GM12878 (cell line): ENCODE results near the gene DRAP1. TPM values are rescaled to one million over a fixed set of nuclear protein-coding genes. Genes with fewer than 3 reads are reported as not detected.

Source experiments
- E2F4 ChIP-seq: IDR thresholded peaks from 2 replicates; pipeline ENCODE4 v1.6.1; 2012; ENCODE audit warnings: low read depth, low read length, improper control_type of control experiment
- EP300 ChIP-seq, 2 experiments: fragments of 150-350 bp in 1 of 2; IDR thresholded peaks; 2 replicates each; pipeline ENCODE4 v1.6.1; 2011 to 2012; ENCODE audit warnings: low read depth in 2 of 2, low read length in 2 of 2, borderline replicate concordance in 1 of 2, improper control_type of control experiment in 1 of 2, inconsistent platforms in 1 of 2; ENCODE audit not compliant: control insufficient read depth in 1 of 2
- ETV6 ChIP-seq, 2 experiments: fragments of 450-650 bp in 1 of 2; IDR thresholded peaks in 1 of 2; conservative IDR thresholded peaks in 1 of 2; 2 replicates each; pipeline ENCODE4 v1.6.1; 2014; ENCODE audit warnings: antibody characterized with exemption in 1 of 2, borderline replicate concordance in 1 of 2, low read depth in 1 of 2, mild to moderate bottlenecking in 1 of 2, moderate library complexity in 1 of 2
- FOXM1 ChIP-seq: IDR thresholded peaks from 2 replicates; pipeline ENCODE4 v1.6.1; 2012; ENCODE audit warnings: low read depth, mild to moderate bottlenecking, inconsistent platforms, low read length, moderate library complexity
- HCFC1 ChIP-seq: fragments of 150-350 bp; IDR thresholded peaks from 2 replicates; pipeline ENCODE4 v1.6.1; 2014; ENCODE audit warnings: low read length
- HDAC6 ChIP-seq: fragments of 200-600 bp; sonication (generic); IDR thresholded peaks from one replicate; pipeline ENCODE4 v1.8.0; 2017; ENCODE audit warnings: antibody characterized with exemption; ENCODE audit not compliant: unreplicated experiment
- LARP7 ChIP-seq: fragments of 450-650 bp; IDR thresholded peaks from 2 replicates; pipeline ENCODE4 v1.6.1; 2017; ENCODE audit warnings: mild to moderate bottlenecking
- MTA2 ChIP-seq: fragments of 450-650 bp; IDR thresholded peaks from 2 replicates; pipeline ENCODE4 v1.6.1; 2016; ENCODE audit warnings: low read depth, mild to moderate bottlenecking, moderate library complexity
- MXI1 ChIP-seq: fragments of 150-350 bp; IDR thresholded peaks from 2 replicates; pipeline ENCODE4 v1.6.1; 2011; ENCODE audit warnings: low read depth, mild to moderate bottlenecking, inconsistent platforms, low read length, improper control_type of control experiment
- MYB ChIP-seq: fragments of 150-350 bp; IDR thresholded peaks from 2 replicates; pipeline ENCODE4 v1.6.1; 2014; ENCODE audit warnings: mild to moderate bottlenecking, low read depth, low read length, borderline replicate concordance
- RFX5 ChIP-seq: IDR thresholded peaks from 2 replicates; pipeline ENCODE4 v1.6.1; 2011; ENCODE audit warnings: low read depth, low read length, improper control_type of control experiment
- TCF12 ChIP-seq: IDR thresholded peaks from 2 replicates; pipeline ENCODE4 v1.6.1; 2011; ENCODE audit warnings: low read depth, mild to moderate bottlenecking, low read length
- ZNF384 ChIP-seq: IDR thresholded peaks from 2 replicates; pipeline ENCODE4 v1.6.1; 2012; ENCODE audit warnings: low read depth, mild to moderate bottlenecking, low read length, improper control_type of control experiment, borderline replicate concordance
- ZNF622 ChIP-seq: fragments of 450-650 bp; IDR thresholded peaks from 2 replicates; pipeline ENCODE4 v1.6.1; 2017; ENCODE audit warnings: mild to moderate bottlenecking, inconsistent platforms
- polyA plus RNA-seq, 11 experiments: library from polyadenylated mRNA; depleted of rRNA in 4 of 11; unstranded in 6 of 11; stranded (reverse) in 5 of 11; fragments of >200 nt; fragmentation: Nextera tagmentation in 4 of 11; fragmentation: Illumina TruSeq in 1 of 11; extraction: Ambion mirVana in 4 of 11; extraction: Trizol in 1 of 11; gene quantifications; 1 replicate in 1 of 11; 2 replicates in 10 of 11; pipeline versions ENCODE4 v1.2.1 to v1.2.3, GENCODE V29; 2011 to 2016; ENCODE audit warnings: inconsistent platforms in 2 of 11, missing spikeins in 2 of 11, low read depth in 1 of 11
- total RNA-seq, 4 experiments: library from RNA; depleted of rRNA in 3 of 4; stranded (reverse); fragments of >200 nt in 3 of 4; fragmentation: Illumina TruSeq in 1 of 4; extraction: Trizol in 1 of 4; gene quantifications; 2 replicates each; pipeline versions ENCODE4 v1.2.1 to v1.2.3, GENCODE V29; 2013 to 2021
- TF ChIP-seq, protein P1 (sequence below): IDR thresholded peaks from 2 replicates; pipeline ENCODE4 v1.6.1; 2012; ENCODE audit warnings: low read length, inconsistent platforms
- TF ChIP-seq, protein P2 (sequence below): fragments of 450-650 bp; IDR thresholded peaks from 2 replicates; pipeline ENCODE4 v1.6.1; 2016; ENCODE audit warnings: mild to moderate bottlenecking
- TF ChIP-seq, protein P3 (sequence below): fragments of 450-650 bp; IDR thresholded peaks from 2 replicates; pipeline ENCODE4 v1.6.1; 2017; ENCODE audit warnings: borderline replicate concordance
- TF ChIP-seq, protein P4 (sequence below): fragments of 450-650 bp; IDR thresholded peaks from 2 replicates; pipeline ENCODE4 v1.6.1; 2017; ENCODE audit warnings: low read depth, mild to moderate bottlenecking, moderate library complexity
- TF ChIP-seq, protein P5 (sequence below): fragments of 450-650 bp; IDR thresholded peaks from 2 replicates; pipeline ENCODE4 v1.6.1; 2016; ENCODE audit warnings: mild to moderate bottlenecking

Gene DRAP1
- total and polyA plus RNA-seq, 10 of the 15 experiments (the other 5 are each of a cell fraction or from before 2014, with no cell fraction given), result 9.4 to 163 (median 114) TPM

- TF ChIP-seq FOXM1 (no peak), HCFC1 (no peak), ZNF384 (no peak), HDAC6 (peak; percentile 75), ETV6 (conservative IDR thresholded peaks at IDR 0.05 in 1 of 2, IDR thresholded peaks at IDR 0.05 in 1 of 2; ENCODE audit: borderline replicate concordance in 1 of 2, low read depth in 1 of 2) (0 out of 4 replicates have a peak, but pooled peaks of 1 of the 2 experiments have one; percentile 54), E2F4 (no peak), EP300 (IDR thresholded peaks at IDR 0.05; ENCODE audit: borderline replicate concordance in 1 of 2, control insufficient read depth in 1 of 2, low read depth in 2 of 2, low read length in 2 of 2) (no peak), LARP7 (peak; percentile 89), MYB (no peak), MXI1 (peak; percentile 85), RFX5 (no peak), TCF12 (no peak), ZNF622 (no peak), MTA2 (no peak)
- TF ChIP-seq, protein P1, sequence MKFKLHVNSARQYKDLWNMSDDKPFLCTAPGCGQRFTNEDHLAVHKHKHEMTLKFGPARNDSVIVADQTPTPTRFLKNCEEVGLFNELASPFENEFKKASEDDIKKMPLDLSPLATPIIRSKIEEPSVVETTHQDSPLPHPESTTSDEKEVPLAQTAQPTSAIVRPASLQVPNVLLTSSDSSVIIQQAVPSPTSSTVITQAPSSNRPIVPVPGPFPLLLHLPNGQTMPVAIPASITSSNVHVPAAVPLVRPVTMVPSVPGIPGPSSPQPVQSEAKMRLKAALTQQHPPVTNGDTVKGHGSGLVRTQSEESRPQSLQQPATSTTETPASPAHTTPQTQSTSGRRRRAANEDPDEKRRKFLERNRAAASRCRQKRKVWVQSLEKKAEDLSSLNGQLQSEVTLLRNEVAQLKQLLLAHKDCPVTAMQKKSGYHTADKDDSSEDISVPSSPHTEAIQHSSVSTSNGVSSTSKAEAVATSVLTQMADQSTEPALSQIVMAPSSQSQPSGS, result no peak
- TF ChIP-seq, protein P2, sequence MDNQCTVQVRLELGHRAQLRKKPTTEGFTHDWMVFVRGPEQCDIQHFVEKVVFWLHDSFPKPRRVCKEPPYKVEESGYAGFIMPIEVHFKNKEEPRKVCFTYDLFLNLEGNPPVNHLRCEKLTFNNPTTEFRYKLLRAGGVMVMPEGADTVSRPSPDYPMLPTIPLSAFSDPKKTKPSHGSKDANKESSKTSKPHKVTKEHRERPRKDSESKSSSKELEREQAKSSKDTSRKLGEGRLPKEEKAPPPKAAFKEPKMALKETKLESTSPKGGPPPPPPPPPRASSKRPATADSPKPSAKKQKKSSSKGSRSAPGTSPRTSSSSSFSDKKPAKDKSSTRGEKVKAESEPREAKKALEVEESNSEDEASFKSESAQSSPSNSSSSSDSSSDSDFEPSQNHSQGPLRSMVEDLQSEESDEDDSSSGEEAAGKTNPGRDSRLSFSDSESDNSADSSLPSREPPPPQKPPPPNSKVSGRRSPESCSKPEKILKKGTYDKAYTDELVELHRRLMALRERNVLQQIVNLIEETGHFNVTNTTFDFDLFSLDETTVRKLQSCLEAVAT, result peak; percentile 82
- TF ChIP-seq, protein P3, sequence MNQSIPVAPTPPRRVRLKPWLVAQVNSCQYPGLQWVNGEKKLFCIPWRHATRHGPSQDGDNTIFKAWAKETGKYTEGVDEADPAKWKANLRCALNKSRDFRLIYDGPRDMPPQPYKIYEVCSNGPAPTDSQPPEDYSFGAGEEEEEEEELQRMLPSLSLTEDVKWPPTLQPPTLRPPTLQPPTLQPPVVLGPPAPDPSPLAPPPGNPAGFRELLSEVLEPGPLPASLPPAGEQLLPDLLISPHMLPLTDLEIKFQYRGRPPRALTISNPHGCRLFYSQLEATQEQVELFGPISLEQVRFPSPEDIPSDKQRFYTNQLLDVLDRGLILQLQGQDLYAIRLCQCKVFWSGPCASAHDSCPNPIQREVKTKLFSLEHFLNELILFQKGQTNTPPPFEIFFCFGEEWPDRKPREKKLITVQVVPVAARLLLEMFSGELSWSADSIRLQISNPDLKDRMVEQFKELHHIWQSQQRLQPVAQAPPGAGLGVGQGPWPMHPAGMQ, result no peak
- TF ChIP-seq, protein P4, sequence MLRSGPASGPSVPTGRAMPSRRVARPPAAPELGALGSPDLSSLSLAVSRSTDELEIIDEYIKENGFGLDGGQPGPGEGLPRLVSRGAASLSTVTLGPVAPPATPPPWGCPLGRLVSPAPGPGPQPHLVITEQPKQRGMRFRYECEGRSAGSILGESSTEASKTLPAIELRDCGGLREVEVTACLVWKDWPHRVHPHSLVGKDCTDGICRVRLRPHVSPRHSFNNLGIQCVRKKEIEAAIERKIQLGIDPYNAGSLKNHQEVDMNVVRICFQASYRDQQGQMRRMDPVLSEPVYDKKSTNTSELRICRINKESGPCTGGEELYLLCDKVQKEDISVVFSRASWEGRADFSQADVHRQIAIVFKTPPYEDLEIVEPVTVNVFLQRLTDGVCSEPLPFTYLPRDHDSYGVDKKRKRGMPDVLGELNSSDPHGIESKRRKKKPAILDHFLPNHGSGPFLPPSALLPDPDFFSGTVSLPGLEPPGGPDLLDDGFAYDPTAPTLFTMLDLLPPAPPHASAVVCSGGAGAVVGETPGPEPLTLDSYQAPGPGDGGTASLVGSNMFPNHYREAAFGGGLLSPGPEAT, result no peak
- TF ChIP-seq, protein P5, sequence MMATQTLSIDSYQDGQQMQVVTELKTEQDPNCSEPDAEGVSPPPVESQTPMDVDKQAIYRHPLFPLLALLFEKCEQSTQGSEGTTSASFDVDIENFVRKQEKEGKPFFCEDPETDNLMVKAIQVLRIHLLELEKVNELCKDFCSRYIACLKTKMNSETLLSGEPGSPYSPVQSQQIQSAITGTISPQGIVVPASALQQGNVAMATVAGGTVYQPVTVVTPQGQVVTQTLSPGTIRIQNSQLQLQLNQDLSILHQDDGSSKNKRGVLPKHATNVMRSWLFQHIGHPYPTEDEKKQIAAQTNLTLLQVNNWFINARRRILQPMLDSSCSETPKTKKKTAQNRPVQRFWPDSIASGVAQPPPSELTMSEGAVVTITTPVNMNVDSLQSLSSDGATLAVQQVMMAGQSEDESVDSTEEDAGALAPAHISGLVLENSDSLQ, result peak; percentile 44
These were observed 28.7 kb upstream of the DRAP1 start, which contains the start of gene CCDC85B (continued) for GRCh38 chr11:65890324-65891218.
